ENCODE results near the gene PSME3IP1. TPM values are rescaled to one million over a fixed set of nuclear protein-coding genes. Genes with fewer than 3 reads are reported as not detected.

The PSME3IP1 gene
- total RNA-seq, 1 donor from 2014 or later: 79.8 TPM

- H3K27ac ChIP-seq: no peak overlapping the region
- no peak for TF ChIP-seq CTCF (IDR thresholded peaks at IDR 0.05)
- no peak for DNase-seq
- intact Hi-C loops (cut with DNase I): no loop called here
- H3K4me3 ChIP-seq: no peak overlapping the region
- no peaks in the 10 kb centered on the region for H3K36me3 ChIP-seq
- H3K27me3 ChIP-seq (ENCODE audit: low read depth): no peaks in the 10 kb centered on the region
- peaks cover 28% of the 10 kb centered on the region for H3K4me1 ChIP-seq
- ATAC-seq: no peak
- no peaks in the 10 kb centered on the region for H3K9me3 ChIP-seq
Measured at GRCh38 chr16:57184113-57184512, 1.7 kb downstream of the PSME3IP1 start.

DNA sequence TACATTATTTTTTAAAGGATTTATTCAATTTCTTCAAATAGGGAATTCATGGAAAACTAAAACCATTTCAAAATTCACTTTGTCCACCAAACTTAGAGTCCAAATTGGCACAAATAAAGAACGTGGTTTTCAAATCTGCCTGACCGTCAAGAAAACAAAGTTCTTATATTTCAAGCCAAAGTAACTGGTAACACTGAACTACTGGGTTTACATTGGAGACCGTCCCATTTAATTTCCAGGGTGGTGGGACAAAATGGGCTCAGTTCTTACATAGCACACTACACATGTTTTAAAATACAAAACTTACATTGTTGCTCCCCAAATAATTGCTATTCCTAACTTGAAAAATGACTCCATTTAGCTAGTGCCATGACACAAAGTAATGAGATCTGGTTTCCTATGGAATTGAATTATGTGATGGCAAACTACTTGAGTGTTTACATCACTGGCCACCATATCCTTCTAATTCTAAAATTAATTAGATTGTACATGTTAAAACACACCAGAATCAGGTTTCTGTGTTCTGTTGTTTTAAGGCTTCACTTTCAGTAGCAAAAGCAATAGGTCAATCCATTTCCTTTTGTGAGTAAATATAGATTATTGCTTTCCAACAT, 6.5 kb downstream of the PSME3IP1 start:
- peaks cover 24% of the 10 kb centered on the region for H3K4me1 ChIP-seq
- no peaks in the 10 kb centered on the region for H3K9me3 ChIP-seq
- H3K27me3 ChIP-seq (ENCODE audit: low read depth): no peaks in the 10 kb centered on the region
- no peak overlapping the region for H3K4me3 ChIP-seq
- no peak for TF ChIP-seq CTCF (IDR thresholded peaks at IDR 0.05)
- DNase-seq (no peak), ATAC-seq (no peak)
- H3K36me3 ChIP-seq: no peaks in the 10 kb centered on the region
- intact Hi-C loops (cut with DNase I): no loop called here
- peak overlapping the region; percentile 51 for H3K27ac ChIP-seq

DNA sequence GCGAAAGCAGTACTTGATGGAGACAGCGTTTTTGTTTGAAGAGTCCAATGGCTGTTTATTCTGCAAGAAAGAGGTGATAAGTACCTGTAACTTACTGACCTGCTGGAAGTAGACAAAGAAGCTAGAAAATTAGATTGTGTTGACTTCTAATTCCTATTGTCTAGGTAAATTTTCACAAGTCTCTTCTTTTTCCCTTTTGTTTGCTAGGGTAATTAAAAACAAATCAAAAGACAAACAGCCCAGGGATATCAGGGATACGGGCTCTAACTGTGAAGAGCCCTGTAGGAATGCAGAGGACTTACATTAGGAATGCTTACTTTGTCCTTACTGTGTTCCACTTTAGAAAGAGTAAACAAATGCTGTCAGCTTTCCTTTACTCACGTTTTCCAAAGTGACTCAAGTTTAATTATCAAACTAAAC, 7.0 kb downstream of the PSME3IP1 start:
- H3K9me3 ChIP-seq: no peaks in the 10 kb centered on the region
- H3K27me3 ChIP-seq (ENCODE audit: low read depth): no peaks in the 10 kb centered on the region
- peak; percentile 59 to 89 for ATAC-seq
- no peak for DNase-seq
- H3K4me3 ChIP-seq: no peak overlapping the region
- no peaks in the 10 kb centered on the region for H3K36me3 ChIP-seq
- H3K4me1 ChIP-seq: peaks cover 22% of the 10 kb centered on the region
- no peak for TF ChIP-seq CTCF (IDR thresholded peaks at IDR 0.05)
- intact Hi-C loops (cut with DNase I): no loop called here
- peak overlapping the region; percentile 51 for H3K27ac ChIP-seq

DNA sequence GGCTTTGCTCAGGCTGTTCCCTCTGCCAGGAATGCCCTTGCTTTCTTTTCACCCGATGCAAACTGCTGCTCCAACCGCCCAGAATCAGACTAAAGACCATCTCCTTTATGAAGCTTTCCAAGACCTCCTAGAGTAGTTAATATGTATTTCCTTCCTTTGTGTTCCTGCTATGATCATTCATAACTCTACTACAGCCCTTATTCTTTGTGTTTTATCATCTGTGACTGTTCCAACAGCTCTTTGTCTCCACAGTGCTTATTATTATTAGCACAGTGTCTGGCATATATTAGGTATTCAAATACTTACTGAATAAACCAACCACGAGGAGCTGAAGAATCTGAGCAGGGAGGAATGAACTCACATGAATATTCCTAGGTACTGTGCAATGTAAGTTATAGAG, 7.6 kb downstream of the PSME3IP1 start:
- H3K9me3 ChIP-seq: no peaks in the 10 kb centered on the region
- peaks cover 4% of the 10 kb centered on the region for H3K36me3 ChIP-seq
- H3K4me3 ChIP-seq: no peak overlapping the region
- no peak for DNase-seq
- no peak overlapping the region for H3K27ac ChIP-seq
- intact Hi-C loops (cut with DNase I): no loop called here
- ATAC-seq: peak in 1 of 2 donors; percentile 55
- no peaks in the 10 kb centered on the region for H3K27me3 ChIP-seq (ENCODE audit: low read depth)
- no peak for TF ChIP-seq CTCF (IDR thresholded peaks at IDR 0.05)
- H3K4me1 ChIP-seq: peaks cover 22% of the 10 kb centered on the region

DNA sequence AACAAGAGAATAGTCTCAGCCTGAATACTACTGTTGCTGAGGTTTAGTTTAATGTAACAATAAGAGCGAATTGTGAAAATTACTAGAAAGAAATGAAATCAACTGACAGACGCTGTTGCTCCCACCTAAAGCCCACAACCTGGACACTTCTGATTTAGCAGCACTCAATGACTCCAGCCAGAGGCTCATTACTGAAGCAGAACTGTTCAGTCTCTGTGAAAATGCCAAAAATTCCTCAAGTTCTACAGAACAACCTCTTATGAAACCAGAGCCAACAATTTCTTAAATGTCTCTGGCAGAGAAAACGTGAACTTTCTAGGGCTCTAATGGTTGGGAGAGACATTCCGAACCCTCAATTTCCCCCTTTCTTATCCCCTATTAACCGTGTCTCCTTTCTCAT, 9.9 kb downstream of the PSME3IP1 start:
- DNase-seq: no peak
- intact Hi-C loops (cut with DNase I): no loop called here
- peaks cover 22% of the 10 kb centered on the region for H3K4me1 ChIP-seq
- no peaks in the 10 kb centered on the region for H3K9me3 ChIP-seq
- peaks cover 27% of the 10 kb centered on the region for H3K36me3 ChIP-seq
- no peak for TF ChIP-seq CTCF (IDR thresholded peaks at IDR 0.05)
- no peak overlapping the region for H3K4me3 ChIP-seq
- no peak overlapping the region for H3K27ac ChIP-seq
- ATAC-seq: peak in 1 of 2 donors; percentile 51
- H3K27me3 ChIP-seq (ENCODE audit: low read depth): no peaks in the 10 kb centered on the region

Measured in lower lobe of right lung (tissue), 2 donors.